Gastroesophageal sphincter (tissue), 4 donors: ENCODE measurements around the gene KRTAP5-8. TPM values are rescaled to one million over a fixed set of nuclear protein-coding genes. Genes with fewer than 3 reads are reported as not detected.
"Not testable (repeated sequence)": the region's sequence is repeated elsewhere in the genome, so short reads cannot be mapped to it uniquely, and the experiment has no call there.

ENCODE experiments used
- ATAC-seq: fragments of 150-250 bp; one replicate; pipeline ENCODE4 v1.9.1; 2016; ENCODE audit warnings: mild to moderate bottlenecking, moderate library complexity
- H3K27ac ChIP-seq, 4 donors: fragments of 200-600 bp; sonication (generic) in 3 of 4; 1 replicate in 3 of 4; 2 replicates in 1 of 4; pipeline ENCODE4 v1.5.1; 2016 to 2019
- H3K27me3 ChIP-seq: fragments of 200-600 bp; sonication (generic); one replicate; pipeline ENCODE4 v1.5.1; 2019
- H3K36me3 ChIP-seq, 2 donors: fragments of 200-600 bp; sonication (generic); one replicate each; pipeline ENCODE4 v1.5.1; 2019; ENCODE audit warnings: control low read depth in 1 of 2
- H3K4me1 ChIP-seq, 3 donors: fragments of 200-600 bp; sonication (generic); 1 replicate in 2 of 3; 2 replicates in 1 of 3; pipeline ENCODE4 v1.5.1; 2016 to 2019; ENCODE audit warnings: control low read depth in 2 of 3
- H3K4me3 ChIP-seq, 2 donors: fragments of 200-600 bp; sonication (generic); one replicate each; pipeline ENCODE4 v1.5.1; 2019; ENCODE audit warnings: mild to moderate bottlenecking in 1 of 2, moderate library complexity in 1 of 2
- H3K9me3 ChIP-seq, 3 donors: fragments of 200-600 bp; sonication (generic); one replicate each; pipeline ENCODE4 v1.5.1; 2017 to 2019; ENCODE audit warnings: control low read depth in 2 of 3
- EP300 ChIP-seq: sonication (generic); formaldehyde crosslinking; IDR thresholded peaks from one replicate; pipeline ENCODE4 v1.6.1; 2017; ENCODE audit warnings: antibody characterized with exemption, mild to moderate bottlenecking
- POLR2A ChIP-seq, 2 donors: fragments of 450-650 bp; IDR thresholded peaks; one replicate each; pipeline ENCODE4 v1.6.1; 2017; ENCODE audit warnings: antibody characterized with exemption in 2 of 2, mild to moderate bottlenecking in 2 of 2, moderate library complexity in 1 of 2
- POLR2AphosphoS5 ChIP-seq: sonication (generic); formaldehyde crosslinking; IDR thresholded peaks from one replicate; pipeline ENCODE4 v1.6.1; 2017; ENCODE audit warnings: antibody characterized with exemption
- WGBS, 2 donors: methylation state at CpG; one replicate each; pipeline ENCODE4 v1.1.5; 2018; ENCODE audit warnings: low coverage in 1 of 2; 5-methylcytosine and 5-hydroxymethylcytosine counted together
- total RNA-seq, 4 donors: library from RNA; depleted of rRNA; stranded (reverse); fragments of >200 nt; gene quantifications; one replicate each; pipeline ENCODE4 v1.1.0, GENCODE V29; 2016
- TF ChIP-seq, protein P1 (sequence below), 4 experiments: fragments of 200-600 bp in 2 of 4; fragments of 450-650 bp in 2 of 4; sonication (generic) in 1 of 4; IDR thresholded peaks; one replicate each; pipeline ENCODE4 v1.5.1; 2017 to 2019; ENCODE audit warnings: antibody characterized with exemption in 4 of 4, mild to moderate bottlenecking in 2 of 4, moderate library complexity in 2 of 4

KRTAP5-8 gene
- total RNA-seq, 4 donors from 2014 or later, result 0.27 TPM; not detected in 3

DNA sequence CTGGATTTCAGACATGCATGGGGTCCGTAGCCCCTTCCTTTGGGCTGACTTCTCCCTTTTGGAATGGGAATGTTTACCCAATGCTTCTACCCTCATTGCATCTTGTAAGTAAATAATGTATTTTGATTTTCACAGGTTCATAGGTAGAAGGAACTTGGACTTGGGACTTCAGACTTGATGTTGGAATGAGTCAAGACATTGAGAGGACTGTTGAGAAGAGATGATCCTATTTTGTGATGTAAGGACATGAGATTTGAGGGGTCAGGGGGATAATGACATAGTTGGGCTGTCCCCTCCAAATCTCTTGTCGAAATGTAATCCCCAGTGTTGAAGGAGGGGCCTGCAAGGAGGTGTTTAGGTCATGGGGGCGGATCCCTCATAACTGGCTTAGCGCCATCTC, 26.6 kb downstream of the KRTAP5-8 start:
- H3K27ac ChIP-seq, result no peak overlapping the region
- no peak overlapping the region for H3K4me3 ChIP-seq
- no peaks in the 10 kb centered on the region for H3K4me1 ChIP-seq
- H3K36me3 ChIP-seq, result no peaks in the 10 kb centered on the region
- peaks cover 56% of the 10 kb centered on the region for H3K27me3 ChIP-seq
- peaks cover 0 to 4% (median 0%) of the 10 kb centered on the region in 3 donors for H3K9me3 ChIP-seq
- no peak for ATAC-seq
- TF ChIP-seq POLR2AphosphoS5, result no peak
- no peak for TF ChIP-seq EP300
- no peak for TF ChIP-seq POLR2A (IDR thresholded peaks at IDR 0.05)
- TF ChIP-seq, protein P1, sequence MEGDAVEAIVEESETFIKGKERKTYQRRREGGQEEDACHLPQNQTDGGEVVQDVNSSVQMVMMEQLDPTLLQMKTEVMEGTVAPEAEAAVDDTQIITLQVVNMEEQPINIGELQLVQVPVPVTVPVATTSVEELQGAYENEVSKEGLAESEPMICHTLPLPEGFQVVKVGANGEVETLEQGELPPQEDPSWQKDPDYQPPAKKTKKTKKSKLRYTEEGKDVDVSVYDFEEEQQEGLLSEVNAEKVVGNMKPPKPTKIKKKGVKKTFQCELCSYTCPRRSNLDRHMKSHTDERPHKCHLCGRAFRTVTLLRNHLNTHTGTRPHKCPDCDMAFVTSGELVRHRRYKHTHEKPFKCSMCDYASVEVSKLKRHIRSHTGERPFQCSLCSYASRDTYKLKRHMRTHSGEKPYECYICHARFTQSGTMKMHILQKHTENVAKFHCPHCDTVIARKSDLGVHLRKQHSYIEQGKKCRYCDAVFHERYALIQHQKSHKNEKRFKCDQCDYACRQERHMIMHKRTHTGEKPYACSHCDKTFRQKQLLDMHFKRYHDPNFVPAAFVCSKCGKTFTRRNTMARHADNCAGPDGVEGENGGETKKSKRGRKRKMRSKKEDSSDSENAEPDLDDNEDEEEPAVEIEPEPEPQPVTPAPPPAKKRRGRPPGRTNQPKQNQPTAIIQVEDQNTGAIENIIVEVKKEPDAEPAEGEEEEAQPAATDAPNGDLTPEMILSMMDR (IDR thresholded peaks at IDR 0.05), result no peak
- WGBS, 2 donors, result 67 to 83% methylated on average over 1 to 4 of the region's 4 CpGs

DNA sequence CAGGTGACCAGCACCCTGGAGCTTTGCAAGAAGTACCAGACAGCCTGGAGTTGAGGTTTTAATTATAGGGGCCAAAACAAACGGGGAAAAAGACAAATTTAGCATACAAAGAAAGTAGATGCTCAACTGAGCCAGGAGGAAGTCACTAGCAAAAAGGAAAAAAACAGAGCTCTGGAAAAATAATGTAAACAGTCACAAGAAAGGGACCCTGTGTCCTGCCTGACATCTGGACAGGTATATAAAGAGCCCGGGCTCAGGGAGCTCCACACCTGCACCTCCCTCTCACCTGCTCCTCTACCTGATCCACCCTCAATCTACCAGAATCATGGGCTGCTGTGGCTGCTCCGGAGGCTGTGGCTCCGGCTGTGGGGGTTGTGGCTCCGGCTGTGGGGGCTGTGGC, 27.4 kb downstream of the KRTAP5-8 start, which contains the start of gene KRTAP5-10:
KRTAP5-10 (plus strand) TSS at position 301 of the 400 bp plus-strand sequence; CDS start at position 326, 25 bp downstream.
- no peak for TF ChIP-seq POLR2A (IDR thresholded peaks at IDR 0.05)
- no peak for TF ChIP-seq POLR2AphosphoS5
- TF ChIP-seq, protein P1 (IDR thresholded peaks at IDR 0.05), result no peak
- TF ChIP-seq EP300, result no peak
- Histone ChIP-seq H3K27me3 (peaks cover 56% of the 10 kb centered on the region), H3K4me3 (no peak within 1 kb of the TSS), H3K36me3 (no peaks in the 10 kb centered on the region), H3K27ac (no peak within 1 kb of the TSS), H3K4me1 (no peaks in the 10 kb centered on the region), H3K9me3 (peaks cover 0 to 4% (median 0%) of the 10 kb centered on the region in 3 donors)
- no peak for ATAC-seq
- WGBS, 2 donors, result 40% methylated on average over 2 of the region's 5 CpGs; no CpG with 5 or more reads in 1 of the 2 donors

DNA sequence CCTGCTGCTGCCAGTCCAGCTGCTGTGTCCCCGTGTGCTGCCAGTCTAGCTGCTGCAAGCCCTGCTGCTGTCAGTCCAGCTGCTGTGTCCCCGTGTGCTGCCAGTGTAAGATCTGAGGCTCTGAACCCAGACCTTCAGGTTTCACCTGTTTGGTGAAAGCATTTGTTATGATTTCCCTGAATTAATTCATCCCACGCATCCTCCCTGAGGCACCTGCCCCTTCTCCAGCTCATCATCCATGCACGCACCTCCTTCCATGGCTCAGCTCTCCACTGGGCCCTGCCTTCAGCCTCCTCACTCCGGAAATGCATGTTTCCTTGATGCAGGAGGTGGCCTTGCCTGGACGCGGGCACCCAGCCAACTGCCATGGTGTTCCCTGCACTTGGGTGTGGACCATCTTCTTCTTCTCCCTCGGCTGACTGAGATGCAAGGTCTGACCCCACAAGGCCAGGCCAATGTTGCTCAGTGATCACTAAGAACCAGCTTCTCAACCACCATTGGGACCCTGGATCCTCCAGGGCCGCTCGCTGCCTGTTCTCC, 28.3 kb downstream of the KRTAP5-8 start:
- 53 to 83% methylated on average over 4 to 5 of the region's 10 CpGs for WGBS, 2 donors
- peaks cover 0 to 4% (median 0%) of the 10 kb centered on the region in 3 donors for H3K9me3 ChIP-seq
- TF ChIP-seq, protein P1 (IDR thresholded peaks at IDR 0.05), result no peak
- TF ChIP-seq EP300, result no peak
- no peak for TF ChIP-seq POLR2A (IDR thresholded peaks at IDR 0.05)
- no peak for TF ChIP-seq POLR2AphosphoS5
- H3K36me3 ChIP-seq, result no peaks in the 10 kb centered on the region
- peaks cover 52% of the 10 kb centered on the region for H3K27me3 ChIP-seq
- H3K27ac ChIP-seq, result no peak overlapping the region
- H3K4me3 ChIP-seq, result no peak overlapping the region
- no peak for ATAC-seq
- no peaks in the 10 kb centered on the region for H3K4me1 ChIP-seq

DNA sequence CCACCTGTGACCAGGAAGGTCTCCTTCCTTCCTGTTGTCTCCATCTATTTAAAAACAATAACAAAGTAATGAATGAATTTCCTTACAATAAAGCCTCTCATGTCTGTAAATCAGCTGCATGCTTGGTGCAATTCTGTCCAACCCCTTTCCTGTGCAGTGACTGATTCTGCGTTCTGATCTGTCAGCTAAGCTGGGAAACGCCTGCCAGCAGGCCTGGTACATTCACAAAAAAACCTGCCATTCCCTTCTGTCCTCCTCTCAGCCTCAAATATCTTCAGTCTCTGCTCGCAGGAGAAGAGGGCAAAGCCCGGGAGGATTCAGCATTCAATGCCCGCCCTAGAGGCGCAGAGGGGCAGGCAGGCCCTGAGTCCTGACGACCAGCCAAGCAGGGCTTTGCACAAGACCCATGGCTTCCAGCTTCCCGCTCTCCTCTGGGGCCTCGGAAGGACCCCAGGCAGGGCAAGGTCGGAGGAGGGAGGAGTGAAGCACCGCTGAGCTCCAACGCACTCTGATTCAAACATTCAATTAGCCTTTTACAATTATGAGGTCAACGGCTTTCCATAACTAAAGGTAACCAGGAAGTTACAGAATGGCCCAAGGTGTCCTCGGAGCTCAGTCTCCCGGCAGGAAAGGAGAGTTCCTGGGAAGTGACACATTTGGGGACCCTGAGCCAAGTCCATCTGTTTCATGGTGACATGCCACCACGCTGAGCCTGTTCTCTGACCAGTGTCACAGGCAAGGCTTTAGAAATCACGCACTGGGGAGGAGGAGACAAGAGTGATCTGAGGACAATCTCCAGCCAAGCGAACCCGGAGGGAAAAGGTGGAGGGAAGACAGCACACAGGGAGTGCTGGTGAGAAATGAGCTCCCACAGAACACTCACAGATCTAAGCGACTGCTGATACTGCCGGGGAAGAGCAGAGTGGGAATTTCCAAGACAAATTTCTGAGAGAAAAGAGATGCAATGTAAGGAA, 29.1 kb downstream of the KRTAP5-8 start:
- not testable (repeated sequence) for ATAC-seq, H3K4me1 ChIP-seq, H3K9me3 ChIP-seq, H3K27ac ChIP-seq, H3K4me3 ChIP-seq, H3K36me3 ChIP-seq
- WGBS, 2 donors, result 31 to 45% methylated on average over 7 to 13 of the region's 21 CpGs
- H3K27me3 ChIP-seq, result peaks cover 48% of the 10 kb centered on the region

DNA sequence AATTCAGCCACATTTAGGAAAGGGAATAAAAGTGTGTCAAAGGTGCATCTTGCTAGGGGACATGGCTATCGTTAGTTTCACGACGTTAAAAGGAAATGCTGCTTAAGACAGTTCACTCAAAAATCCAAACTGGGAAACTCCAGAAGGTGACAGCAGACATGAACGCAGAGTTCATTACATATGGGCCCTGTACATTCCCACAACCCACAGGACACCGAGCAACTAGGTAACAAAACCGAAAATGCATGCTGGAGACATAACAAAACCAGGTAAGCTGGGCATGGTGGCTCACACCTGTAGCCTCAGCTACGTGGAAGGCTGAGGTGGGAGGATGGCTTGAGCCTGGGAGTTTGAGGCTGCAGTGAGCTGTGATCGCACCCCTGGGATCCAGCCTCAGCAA, 29.8 kb downstream of the KRTAP5-8 start:
- H3K36me3 ChIP-seq, H3K4me3 ChIP-seq, H3K9me3 ChIP-seq, ATAC-seq, H3K27ac ChIP-seq, H3K4me1 ChIP-seq: not testable (repeated sequence)
- H3K27me3 ChIP-seq, result peaks cover 41% of the 10 kb centered on the region
- 30 to 33% methylated on average over 4 to 6 of the region's 8 CpGs for WGBS, 2 donors
